ENCODE results near the gene SDK2.

DNA sequence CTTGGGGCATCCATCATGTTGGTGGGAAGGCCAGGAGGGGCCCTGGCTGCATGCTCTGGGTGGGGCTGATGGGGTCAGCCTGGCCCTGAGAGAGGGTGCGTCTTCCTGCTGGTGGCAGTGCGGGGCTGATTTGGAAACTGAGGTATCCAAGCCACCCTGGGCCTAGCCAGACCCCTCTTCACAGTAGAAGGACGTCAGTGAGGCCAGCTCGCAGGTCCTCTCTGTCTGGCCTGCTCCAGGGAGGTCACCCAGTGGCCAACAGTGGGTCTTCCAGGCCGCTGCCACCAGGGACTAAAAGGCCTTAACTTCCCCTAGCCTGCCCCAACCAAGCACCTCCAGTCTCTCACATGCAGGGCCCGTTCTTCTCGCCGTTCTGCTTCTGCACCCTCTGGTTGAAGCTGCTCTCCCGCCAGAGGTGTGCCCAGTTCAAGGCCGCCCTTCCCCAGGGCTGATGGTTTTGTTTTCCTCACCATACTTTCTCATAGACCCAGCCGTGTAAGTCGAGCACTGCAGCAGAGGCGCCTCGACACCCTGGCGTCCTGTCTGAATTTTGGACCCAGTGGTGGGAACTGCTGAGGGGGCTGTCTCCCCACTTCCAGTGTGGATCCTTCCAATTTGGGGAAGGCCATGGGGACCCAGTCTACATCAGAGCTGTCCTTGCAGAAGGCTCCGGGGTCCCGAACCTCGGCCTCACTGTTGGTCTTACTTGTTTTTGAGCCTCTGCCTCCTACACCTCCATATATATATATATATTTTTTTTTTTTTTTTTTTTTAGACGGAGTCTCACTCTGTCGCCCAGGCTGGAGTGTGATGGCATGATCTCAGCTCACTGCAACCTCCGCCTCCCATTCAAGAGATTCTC, 289.6 kb downstream of the SDK2 start:
- TF ChIP-seq ELK1 (IDR thresholded peaks at IDR 0.05; ENCODE audit: low read depth, low read length) (no peak), EP300 (IDR thresholded peaks at IDR 0.05) (no peak), CTCF (IDR thresholded peaks at IDR 0.05) (no peak), JUNB (IDR thresholded peaks at IDR 0.05) (no peak), FOSB (CRISPR knock-in tag; IDR thresholded peaks at IDR 0.05) (no peak), REST (IDR thresholded peaks at IDR 0.05) (no peak)
- TF ChIP-seq, protein P1, sequence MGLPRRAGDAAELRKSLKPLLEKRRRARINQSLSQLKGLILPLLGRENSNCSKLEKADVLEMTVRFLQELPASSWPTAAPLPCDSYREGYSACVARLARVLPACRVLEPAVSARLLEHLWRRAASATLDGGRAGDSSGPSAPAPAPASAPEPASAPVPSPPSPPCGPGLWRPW (IDR thresholded peaks at IDR 0.05), result no peak

Measured in A549 (cell line).